Neural progenitor cell (in vitro differentiated cells): ENCODE data around the gene SMAP1. TPM values are rescaled to one million over a fixed set of nuclear protein-coding genes. Genes with fewer than 3 reads are reported as not detected.
A peak's percentile ranks its signal among the peaks of the same experiment; 100 is the strongest.

Experiments
- DNase-seq: peaks from one replicate; pipeline ENCODE4 v3.0.0-alpha.2; 2016; ENCODE audit warnings: low spot score
- H2AFZ ChIP-seq: fragments of 200-600 bp; sonication (generic); replicated peaks from 2 replicates; pipeline ENCODE4 v1.6.1; 2016; ENCODE audit warnings: antibody characterized with exemption
- H3F3A ChIP-seq: fragments of 200-600 bp; sonication (generic); 2 replicates; pipeline ENCODE4 v1.6.1; 2016; ENCODE audit warnings: antibody characterized with exemption, low read depth
- H3K27ac ChIP-seq: fragments of 200-600 bp; sonication (generic); 2 replicates; pipeline ENCODE4 v1.5.1; 2016; ENCODE audit warnings: mild to moderate bottlenecking
- H3K27me3 ChIP-seq: fragments of 200-600 bp; sonication (generic); 2 replicates; pipeline ENCODE4 v1.6.1; 2016; ENCODE audit warnings: mild to moderate bottlenecking, moderate library complexity
- H3K36me3 ChIP-seq: fragments of 200-600 bp; sonication (generic); 2 replicates; pipeline ENCODE4 v1.5.1; 2016
- H3K4me1 ChIP-seq: fragments of 200-600 bp; sonication (generic); 2 replicates; pipeline ENCODE4 v1.6.1; 2016; ENCODE audit warnings: mixed run types
- H3K4me2 ChIP-seq: fragments of 200-600 bp; sonication (generic); 2 replicates; pipeline ENCODE4 v1.6.1; 2016
- H3K4me3 ChIP-seq: fragments of 200-600 bp; sonication (generic); 2 replicates; pipeline ENCODE4 v1.5.1; 2016
- H3K79me2 ChIP-seq: fragments of 200-600 bp; sonication (generic); 2 replicates; pipeline ENCODE4 v1.6.1; 2016; ENCODE audit warnings: low read depth
- H3K9ac ChIP-seq: fragments of 200-600 bp; sonication (generic); 2 replicates; pipeline ENCODE4 v1.6.1; 2016
- H3K9me3 ChIP-seq: fragments of 200-600 bp; sonication (generic); 2 replicates; pipeline ENCODE4 v1.5.1; 2016; ENCODE audit warnings: low read depth
- H4K20me1 ChIP-seq: fragments of 200-600 bp; sonication (generic); 2 replicates; pipeline ENCODE4 v1.6.1; 2016; ENCODE audit warnings: low read depth
- H3K27ac Mint-ChIP-seq: 3 replicates; pipeline ENCODE4 v1.8.0; 2021; ENCODE audit warnings: mixed read lengths
- H3K27me3 Mint-ChIP-seq: 2 replicates; pipeline ENCODE4 v1.8.0; 2022; ENCODE audit warnings: low read depth, mild to moderate bottlenecking, inconsistent platforms, moderate library complexity, mixed read lengths; ENCODE audit not compliant: insufficient read depth
- H3K36me3 Mint-ChIP-seq: 3 replicates; pipeline ENCODE4 v1.8.0; 2021; ENCODE audit warnings: mixed read lengths
- H3K4me1 Mint-ChIP-seq: 3 replicates; pipeline ENCODE4 v1.8.0; 2021; ENCODE audit warnings: mixed read lengths
- H3K4me3 Mint-ChIP-seq: 3 replicates; pipeline ENCODE4 v1.8.0; 2021; ENCODE audit warnings: mild to moderate bottlenecking, moderate library complexity, mixed read lengths
- H3K9me3 Mint-ChIP-seq: 3 replicates; pipeline ENCODE4 v1.8.0; 2020; ENCODE audit warnings: mixed read lengths
- EZH2 ChIP-seq: fragments of 200-600 bp; sonication (generic); IDR thresholded peaks from 2 replicates; pipeline ENCODE4 v1.6.1; 2017; ENCODE audit warnings: antibody characterized with exemption, mild to moderate bottlenecking, moderate library complexity
- EZH2phosphoT487 ChIP-seq: fragments of 200-600 bp; sonication (generic); IDR thresholded peaks from 2 replicates; pipeline ENCODE4 v1.6.1; 2017; ENCODE audit warnings: antibody characterized with exemption
- total RNA-seq: library from RNA; depleted of rRNA; stranded (reverse); fragments of >200 nt; gene quantifications from 2 replicates; pipeline ENCODE4 v1.2.3, GENCODE V29; 2015; ENCODE audit warnings: low replicate concordance
- TF ChIP-seq, protein P1 (sequence below): fragments of 200-600 bp; sonication (generic); IDR thresholded peaks from 2 replicates; pipeline ENCODE4 v1.5.1; 2017; ENCODE audit warnings: antibody characterized with exemption, mild to moderate bottlenecking

SMAP1 gene
- total RNA-seq, 1 donor from 2014 or later: 36.5 TPM

DNA sequence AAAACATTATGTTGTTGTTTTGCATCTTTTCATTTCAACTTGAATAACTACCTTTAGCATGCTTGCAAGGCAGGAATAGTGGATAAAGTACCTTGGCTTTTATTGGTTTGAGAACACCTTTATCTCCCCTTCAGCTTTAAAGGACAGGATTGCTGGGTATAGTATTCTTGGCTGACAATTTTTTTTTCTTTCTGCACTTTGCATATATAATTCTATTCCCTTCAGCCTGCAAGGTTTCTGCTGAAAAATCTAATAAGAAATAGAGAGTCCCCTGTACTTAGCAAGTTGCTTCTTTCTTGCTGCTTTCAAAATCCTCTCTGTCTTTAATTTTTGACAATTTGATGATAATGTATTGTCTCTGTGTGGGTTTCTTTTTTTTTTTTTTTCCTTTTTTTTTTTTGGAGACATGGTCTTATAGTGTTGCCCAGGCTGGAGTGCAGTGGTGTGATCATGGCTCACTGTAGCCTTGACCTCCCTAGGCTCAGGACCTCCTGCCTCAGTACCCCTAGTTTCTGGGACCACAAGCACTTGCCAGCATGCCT, 47.1 kb downstream of the SMAP1 start:
- Mint-ChIP-seq H3K4me1 (no peaks in the 10 kb centered on the region), H3K4me3 (no peak overlapping the region), H3K9me3 (peaks cover 41% of the 10 kb centered on the region), H3K36me3 (peaks cover 8% of the 10 kb centered on the region), H3K27ac (no peak overlapping the region), H3K27me3 (no peaks in the 10 kb centered on the region)
- no peak for TF ChIP-seq EZH2
- Histone ChIP-seq H3K4me2 (no peak overlapping the region), H3F3A (no peaks in the 10 kb centered on the region), H3K9me3 (peaks cover 14% of the 10 kb centered on the region), H3K4me1 (no peaks in the 10 kb centered on the region), H3K36me3 (no peaks in the 10 kb centered on the region), H3K4me3 (no peak overlapping the region), H3K27ac (no peak overlapping the region), H3K79me2 (peaks cover 56% of the 10 kb centered on the region), H2AFZ (no peak overlapping the region), H3K27me3 (no peaks in the 10 kb centered on the region), H3K9ac (no peak overlapping the region), H4K20me1 (no peaks in the 10 kb centered on the region)
- no peak for DNase-seq

DNA sequence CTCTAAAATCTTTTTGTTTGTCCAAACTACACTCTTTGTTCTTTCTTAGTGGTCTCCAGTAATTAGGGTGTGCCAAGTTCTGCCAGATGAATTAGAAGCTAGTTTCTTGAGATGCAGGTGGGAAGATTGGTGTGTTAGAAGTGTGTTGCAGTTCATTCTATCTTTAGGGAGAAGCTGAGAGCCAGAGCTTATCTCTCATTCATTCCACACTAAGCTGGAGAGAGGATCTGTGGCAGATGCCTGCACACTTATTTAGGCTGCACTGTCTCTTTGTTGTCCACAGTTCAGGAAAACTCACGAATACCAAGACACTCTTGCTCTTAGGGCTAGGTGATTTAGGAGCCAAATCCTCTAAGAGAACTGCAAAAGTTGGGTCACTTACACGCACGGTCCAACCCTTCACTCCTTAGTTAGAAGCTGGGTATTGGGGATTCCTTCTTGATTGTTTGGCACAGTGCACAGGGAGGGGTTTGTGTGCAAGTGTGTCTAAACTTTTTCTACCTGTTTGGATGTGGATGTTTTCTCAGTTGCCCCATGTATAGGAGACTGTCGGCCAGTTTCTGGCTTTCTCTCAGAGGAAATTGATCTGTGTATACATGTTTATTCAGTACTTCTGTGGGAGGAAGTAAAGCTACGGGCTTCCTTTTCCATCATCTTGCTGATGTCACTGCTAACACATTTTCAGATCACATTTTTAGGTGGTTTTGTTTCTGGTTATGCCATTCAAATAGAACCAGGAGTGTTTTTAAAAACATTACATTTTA, 49.5 kb downstream of the SMAP1 start:
- Histone ChIP-seq H3K9ac (no peak overlapping the region), H3K4me2 (no peak overlapping the region), H4K20me1 (no peaks in the 10 kb centered on the region), H3K9me3 (peaks cover 14% of the 10 kb centered on the region), H3K79me2 (peaks cover 51% of the 10 kb centered on the region), H3F3A (no peaks in the 10 kb centered on the region), H3K27me3 (no peaks in the 10 kb centered on the region), H2AFZ (no peak overlapping the region), H3K27ac (peak overlapping the region; percentile 53), H3K4me1 (no peaks in the 10 kb centered on the region), H3K36me3 (no peaks in the 10 kb centered on the region), H3K4me3 (no peak overlapping the region)
- Mint-ChIP-seq H3K4me3 (no peak overlapping the region), H3K27me3 (no peaks in the 10 kb centered on the region), H3K36me3 (peaks cover 8% of the 10 kb centered on the region), H3K4me1 (no peaks in the 10 kb centered on the region), H3K27ac (no peak overlapping the region), H3K9me3 (peaks cover 40% of the 10 kb centered on the region)
- no peak for TF ChIP-seq EZH2
- TF ChIP-seq, protein P1, sequence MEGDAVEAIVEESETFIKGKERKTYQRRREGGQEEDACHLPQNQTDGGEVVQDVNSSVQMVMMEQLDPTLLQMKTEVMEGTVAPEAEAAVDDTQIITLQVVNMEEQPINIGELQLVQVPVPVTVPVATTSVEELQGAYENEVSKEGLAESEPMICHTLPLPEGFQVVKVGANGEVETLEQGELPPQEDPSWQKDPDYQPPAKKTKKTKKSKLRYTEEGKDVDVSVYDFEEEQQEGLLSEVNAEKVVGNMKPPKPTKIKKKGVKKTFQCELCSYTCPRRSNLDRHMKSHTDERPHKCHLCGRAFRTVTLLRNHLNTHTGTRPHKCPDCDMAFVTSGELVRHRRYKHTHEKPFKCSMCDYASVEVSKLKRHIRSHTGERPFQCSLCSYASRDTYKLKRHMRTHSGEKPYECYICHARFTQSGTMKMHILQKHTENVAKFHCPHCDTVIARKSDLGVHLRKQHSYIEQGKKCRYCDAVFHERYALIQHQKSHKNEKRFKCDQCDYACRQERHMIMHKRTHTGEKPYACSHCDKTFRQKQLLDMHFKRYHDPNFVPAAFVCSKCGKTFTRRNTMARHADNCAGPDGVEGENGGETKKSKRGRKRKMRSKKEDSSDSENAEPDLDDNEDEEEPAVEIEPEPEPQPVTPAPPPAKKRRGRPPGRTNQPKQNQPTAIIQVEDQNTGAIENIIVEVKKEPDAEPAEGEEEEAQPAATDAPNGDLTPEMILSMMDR: no peak
- no peak for TF ChIP-seq EZH2phosphoT487
- DNase-seq: no peak

DNA sequence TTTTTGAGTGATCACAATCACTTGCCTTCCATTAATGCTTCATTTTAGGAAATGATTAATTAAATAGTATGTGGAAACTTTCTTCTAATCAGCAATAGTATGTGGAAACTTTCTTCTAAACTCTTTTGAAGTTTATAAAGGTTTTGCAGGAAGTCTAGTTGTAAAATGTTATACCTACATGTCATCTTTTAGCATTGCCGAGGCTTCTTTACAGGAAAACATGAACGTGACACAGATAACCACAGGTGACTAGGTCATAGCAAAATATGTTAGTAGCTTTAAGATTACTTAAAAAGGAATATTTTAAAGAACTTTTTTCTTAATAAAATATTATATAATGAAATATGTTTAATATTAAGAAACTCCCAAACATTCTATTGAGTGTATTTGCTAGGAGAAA, 56.8 kb downstream of the SMAP1 start:
- Mint-ChIP-seq H3K4me3 (no peak overlapping the region), H3K27me3 (no peaks in the 10 kb centered on the region), H3K9me3 (peaks cover 4% of the 10 kb centered on the region), H3K4me1 (no peaks in the 10 kb centered on the region), H3K36me3 (peaks cover 3% of the 10 kb centered on the region), H3K27ac (no peak overlapping the region)
- peaks cover 5% of the 10 kb centered on the region for H3K4me1 ChIP-seq
- H3K9me3 ChIP-seq: no peaks in the 10 kb centered on the region
- H3K9ac ChIP-seq: no peak overlapping the region
- H3K4me3 ChIP-seq: no peak overlapping the region
- H3F3A ChIP-seq: no peaks in the 10 kb centered on the region
- H3K27me3 ChIP-seq: no peaks in the 10 kb centered on the region
- H3K4me2 ChIP-seq: no peak overlapping the region
- H3K79me2 ChIP-seq: peaks cover 5% of the 10 kb centered on the region
- H3K36me3 ChIP-seq: no peaks in the 10 kb centered on the region
- no peak for DNase-seq
- H4K20me1 ChIP-seq: no peaks in the 10 kb centered on the region
- TF ChIP-seq, protein P1: no peak
- no peak for TF ChIP-seq EZH2phosphoT487
- no peak overlapping the region for H2AFZ ChIP-seq
- no peak overlapping the region for H3K27ac ChIP-seq

DNA sequence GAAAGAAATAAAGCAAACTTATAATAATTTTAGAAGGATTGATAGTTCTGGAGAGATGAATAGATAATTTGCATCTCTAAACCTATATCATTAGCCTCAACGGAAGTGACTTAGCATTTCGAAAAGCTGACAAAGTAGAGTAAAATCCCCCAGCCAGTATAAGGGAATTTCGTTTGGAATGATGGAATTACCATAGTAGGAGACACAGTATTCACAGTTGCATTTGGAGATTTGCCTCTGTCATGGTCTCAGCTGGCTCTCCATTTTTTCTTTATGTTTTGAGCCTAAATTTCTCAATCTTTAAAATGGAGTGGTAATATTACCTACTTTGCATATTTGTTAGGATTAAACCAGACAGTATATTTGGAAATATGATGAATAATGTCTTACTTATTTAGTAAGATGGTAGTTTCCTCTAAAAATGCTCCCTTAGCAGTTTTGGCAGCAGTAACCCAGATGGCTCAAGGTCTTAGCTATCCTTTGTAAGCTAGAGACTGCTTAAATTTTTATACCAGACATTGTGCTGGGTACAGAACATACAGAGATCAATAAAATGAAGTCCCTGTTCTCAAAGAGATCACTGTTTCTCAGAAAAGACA, 58.2 kb downstream of the SMAP1 start:
- no peaks in the 10 kb centered on the region for H3K27me3 Mint-ChIP-seq
- Histone ChIP-seq H3K4me1 (peaks cover 5% of the 10 kb centered on the region), H4K20me1 (no peaks in the 10 kb centered on the region), H3K79me2 (peaks cover 5% of the 10 kb centered on the region), H3K9ac (no peak overlapping the region), H3K4me3 (no peak overlapping the region), H3K36me3 (no peaks in the 10 kb centered on the region), H3K27me3 (no peaks in the 10 kb centered on the region), H3K27ac (no peak overlapping the region), H3F3A (no peaks in the 10 kb centered on the region), H3K4me2 (no peak overlapping the region), H2AFZ (no peak overlapping the region), H3K9me3 (no peaks in the 10 kb centered on the region)
- peaks cover 3% of the 10 kb centered on the region for H3K9me3 Mint-ChIP-seq
- no peak for DNase-seq
- TF ChIP-seq, protein P1: no peak
- TF ChIP-seq EZH2: no peak
- TF ChIP-seq EZH2phosphoT487: no peak
- no peak overlapping the region for H3K4me3 Mint-ChIP-seq
- H3K4me1 Mint-ChIP-seq: no peaks in the 10 kb centered on the region
- no peak overlapping the region for H3K27ac Mint-ChIP-seq
- peaks cover 6% of the 10 kb centered on the region for H3K36me3 Mint-ChIP-seq
